Heart left ventricle (tissue), 13 donors: ENCODE measurements around the gene OPRD1.
"Not testable (repeated sequence)": the region's sequence is repeated elsewhere in the genome, so short reads cannot be mapped to it uniquely, and the experiment has no call there.

Experiments
- CTCF ChIP-seq, 12 donors: fragments of 200-600 bp; sonication (generic) in 4 of 12; IDR thresholded peaks; one replicate each; pipeline versions ENCODE4 v1.5.0 to v1.8.0; 2018 to 2022; ENCODE audit warnings: antibody characterized with exemption in 12 of 12, mild to moderate bottlenecking in 5 of 12
- POLR2A ChIP-seq, 2 donors: fragments of 450-650 bp; IDR thresholded peaks; one replicate each; pipeline ENCODE4 v1.6.1; 2017; ENCODE audit warnings: antibody characterized with exemption in 2 of 2, mild to moderate bottlenecking in 2 of 2, moderate library complexity in 2 of 2
- donor health status: ischemic (EF 13 %, LVEDD 7.1; RV severe dilation, severe dysfunction).
- donor health status: DM: no; HTN: yes; CAD: no.
- donor health status: DM: no; HTN: no; CAD: no.
- donor health status: ischemic (EF 25% LVEDD 6.9; RV normal size, moderate dysfunction).
- donor health status: ischemic (EF 25% LVEDD 5.7; RV mildly dilated, moderate dysfunction).
- donor health status: ischemic (EF 35%, LVEDD 5.7; RV mildly dilated, moderate dysfunction).
- donor health status: nonischemic (EF 11% LVEDD 7.7; RV severe dilation, severe dysfunction).
- donor health status: DM: yes; HTN: yes; CAD: no.
- donor health status: PGD.
- donor health status: ischemic (EF 29% LVEDD 5.4; RV normal size, mild dysfunction).
- donor health status: nonischemic (EF 23%, LVEDD 6.1; RV moderate dilation, normal function).

- not testable (repeated sequence) for TF ChIP-seq CTCF, POLR2A (IDR thresholded peaks at IDR 0.05)
These were observed 16.4 kb downstream of the OPRD1 start for GRCh38 chr1:28828227-28828858.
